GM19193 (cell line): ENCODE data around the gene ACOT11.

ENCODE experiments used
- POLR2A ChIP-seq: IDR thresholded peaks from 4 replicates; pipeline ENCODE4 v1.6.1; 2011; ENCODE audit not compliant: insufficient read depth, insufficient read length; ENCODE audit errors: extremely low read depth

The ACOT11 gene

DNA sequence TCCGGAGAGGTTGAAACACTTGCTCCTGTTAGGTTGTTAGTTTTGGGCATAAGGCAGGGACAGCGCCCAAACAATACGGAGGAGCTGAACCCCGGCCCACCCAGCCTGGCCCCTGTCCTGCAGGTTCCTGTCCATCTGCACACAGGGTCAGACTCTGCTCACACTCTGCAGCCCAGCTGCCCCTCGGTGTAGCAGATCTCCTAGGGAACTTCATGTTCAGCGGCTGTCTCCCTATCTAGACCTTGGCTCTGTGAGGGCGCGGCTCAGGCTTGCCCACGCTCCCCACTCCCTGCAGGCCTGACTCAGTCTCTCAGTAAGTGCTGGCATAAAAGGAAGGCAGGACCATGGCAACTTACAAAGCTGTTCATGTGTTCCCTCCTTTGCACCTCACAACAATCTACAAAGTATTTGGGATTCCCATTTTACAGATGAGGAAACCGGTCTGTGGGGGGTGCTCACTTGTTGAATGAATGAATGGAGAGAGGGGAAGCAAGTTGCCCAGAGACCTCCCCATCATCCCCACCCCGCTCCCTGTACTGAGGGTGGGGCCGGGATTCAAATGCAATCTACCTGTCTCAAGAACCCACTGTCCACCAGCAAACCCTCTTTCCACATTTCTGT lies 26.2 kb downstream of the ACOT11 start:
- TF ChIP-seq POLR2A: no peak

DNA sequence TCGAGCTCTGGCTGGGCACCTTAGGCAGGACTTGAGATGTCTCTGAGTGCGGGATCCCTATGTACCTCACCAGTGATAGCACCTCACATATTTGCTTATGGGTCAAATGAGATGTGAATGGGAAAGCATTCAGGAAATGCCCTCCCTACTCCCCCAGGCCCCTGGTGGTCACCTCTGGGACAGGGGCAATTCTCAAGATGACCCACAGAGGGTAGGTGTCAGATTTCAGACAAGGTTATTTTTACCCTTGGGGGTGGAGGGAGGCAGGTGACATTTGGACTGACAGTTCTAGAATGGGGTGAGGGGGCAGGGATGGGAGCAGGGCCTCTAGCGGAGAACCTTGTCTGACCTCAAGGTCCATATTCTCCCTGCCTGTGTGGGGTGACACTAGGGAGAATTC lies 27.1 kb downstream of the ACOT11 start:
- no peak for TF ChIP-seq POLR2A

DNA sequence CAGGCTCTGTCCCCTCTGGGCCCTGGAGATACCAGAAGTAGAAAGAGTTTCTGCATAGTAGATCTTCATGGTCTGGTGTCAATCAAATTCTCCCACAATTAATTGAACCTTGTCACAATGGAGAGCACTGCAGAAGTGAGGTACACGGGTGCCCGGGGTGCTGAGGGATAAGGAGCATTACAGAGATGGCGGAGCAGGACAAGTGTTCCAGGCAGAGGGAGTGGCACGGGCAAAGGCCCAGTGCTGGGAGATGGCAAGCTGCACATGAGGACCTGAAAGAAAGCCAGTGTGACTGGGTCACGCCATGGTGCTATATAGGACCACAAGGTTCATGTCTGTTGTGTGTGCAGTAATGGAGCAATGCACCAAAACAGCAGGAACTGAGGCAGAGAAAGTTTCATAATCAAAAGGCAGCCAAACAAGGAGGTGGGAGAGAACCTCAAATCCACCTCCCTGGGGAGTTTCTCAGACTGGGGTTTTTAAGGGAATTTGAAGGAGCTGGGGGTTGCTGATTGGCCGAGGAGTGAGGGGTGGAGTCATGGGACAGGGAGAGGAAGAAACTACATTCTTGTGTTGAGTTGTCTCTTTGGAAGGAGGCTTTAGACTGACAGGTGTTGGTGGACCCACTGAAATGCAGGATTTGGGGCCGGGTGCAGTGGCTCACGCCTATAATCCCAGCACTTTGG lies 27.7 kb downstream of the ACOT11 start:
- TF ChIP-seq POLR2A: no peak

DNA sequence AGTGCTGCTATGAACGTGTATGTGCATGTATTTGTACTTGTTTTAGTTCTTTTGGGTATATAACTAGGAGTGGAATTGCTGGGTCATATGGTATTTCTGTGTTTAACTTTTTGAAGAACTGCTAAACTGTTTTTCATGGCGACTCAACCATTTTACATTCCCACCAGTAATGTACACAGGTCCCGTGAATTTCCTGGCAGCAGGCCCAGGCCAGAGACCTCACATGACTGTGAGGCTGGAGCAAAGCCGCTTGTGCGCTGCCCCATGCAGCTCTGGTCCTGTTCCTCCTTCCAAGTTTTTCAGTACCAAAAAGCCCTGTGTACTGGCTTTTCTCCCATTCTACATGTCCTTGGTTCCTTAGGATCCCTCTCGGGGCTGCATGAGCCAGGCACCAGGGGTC lies 29.6 kb downstream of the ACOT11 start:
- TF ChIP-seq POLR2A: no peak

DNA sequence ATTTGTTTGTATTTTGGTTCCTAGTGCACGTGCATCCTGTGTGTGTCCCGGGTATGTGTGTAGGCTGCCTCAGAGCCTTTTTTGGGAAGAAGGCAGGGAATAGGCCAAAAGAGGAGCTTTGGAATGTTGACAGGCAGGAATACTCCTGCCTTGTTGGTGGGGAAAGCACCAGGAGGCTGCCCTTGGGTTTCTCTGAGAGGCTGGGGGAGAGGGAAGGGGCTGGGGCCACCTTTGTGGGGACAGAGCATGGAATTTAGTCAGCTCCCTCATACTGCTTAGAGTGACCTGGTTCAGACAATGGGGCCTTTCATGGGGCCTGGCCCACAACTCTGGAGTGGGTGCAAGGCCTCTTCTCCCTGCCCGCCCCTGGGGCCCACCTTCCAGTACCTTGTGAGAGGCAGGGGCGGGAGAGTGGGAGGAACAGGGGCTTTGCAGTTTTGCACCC lies 31.3 kb downstream of the ACOT11 start:
- no peak for TF ChIP-seq POLR2A

DNA sequence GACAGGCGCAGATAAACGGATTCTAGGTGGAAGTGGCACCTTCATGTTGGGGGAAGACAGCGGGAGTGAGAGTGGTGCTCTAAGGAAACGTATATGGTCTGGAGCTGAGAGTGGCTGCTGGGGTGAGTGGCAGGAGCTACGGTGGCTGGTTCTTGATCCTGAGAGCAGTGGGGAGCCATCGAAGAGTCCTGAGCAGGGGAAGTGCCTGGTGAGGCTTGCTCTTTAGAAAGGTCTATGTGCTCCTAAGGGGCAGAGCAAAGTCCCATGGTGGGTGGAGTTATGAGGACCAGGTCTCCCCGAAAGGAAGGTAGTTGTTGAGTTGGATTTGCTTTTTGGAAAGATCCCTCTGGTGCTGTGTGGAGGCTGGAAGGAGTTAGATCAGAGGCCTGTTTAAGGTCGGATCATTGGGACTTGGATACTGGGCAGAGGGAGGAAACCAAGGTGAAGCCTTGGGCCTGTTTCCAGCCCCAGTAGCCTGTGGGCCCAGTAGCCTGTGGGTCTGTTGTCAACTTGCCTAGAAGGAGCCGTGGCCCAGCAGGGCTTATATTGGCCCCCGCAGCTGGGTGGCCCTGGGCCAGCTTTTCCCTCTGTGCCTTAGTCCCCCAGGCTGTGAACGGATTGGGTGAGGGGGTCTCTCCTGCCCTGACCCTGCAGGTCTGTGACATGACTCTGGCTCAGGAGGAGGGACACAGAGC lies 33.0 kb downstream of the ACOT11 start:
- no peak for TF ChIP-seq POLR2A

DNA sequence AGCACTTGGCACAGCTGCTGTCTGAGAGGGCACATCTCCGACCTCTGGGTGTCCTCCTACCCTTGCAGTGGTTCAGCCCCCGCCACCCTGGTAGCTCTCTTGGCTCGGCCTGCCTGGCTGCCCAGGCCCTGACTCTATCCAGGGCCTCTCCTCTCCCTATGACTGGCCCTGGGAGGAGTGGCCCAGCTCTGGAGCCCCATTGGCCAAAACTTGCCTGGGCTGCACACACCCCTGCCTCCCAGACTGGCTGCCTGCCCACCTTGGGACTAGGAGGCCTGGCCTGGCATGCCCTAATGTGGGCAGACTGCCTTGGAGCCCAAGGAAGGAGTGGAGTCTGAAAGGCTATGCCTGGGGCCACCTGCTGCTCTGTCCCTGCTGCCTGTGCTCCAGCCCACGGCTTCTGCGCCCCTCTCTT lies 33.6 kb downstream of the ACOT11 start:
- TF ChIP-seq POLR2A: no peak

DNA sequence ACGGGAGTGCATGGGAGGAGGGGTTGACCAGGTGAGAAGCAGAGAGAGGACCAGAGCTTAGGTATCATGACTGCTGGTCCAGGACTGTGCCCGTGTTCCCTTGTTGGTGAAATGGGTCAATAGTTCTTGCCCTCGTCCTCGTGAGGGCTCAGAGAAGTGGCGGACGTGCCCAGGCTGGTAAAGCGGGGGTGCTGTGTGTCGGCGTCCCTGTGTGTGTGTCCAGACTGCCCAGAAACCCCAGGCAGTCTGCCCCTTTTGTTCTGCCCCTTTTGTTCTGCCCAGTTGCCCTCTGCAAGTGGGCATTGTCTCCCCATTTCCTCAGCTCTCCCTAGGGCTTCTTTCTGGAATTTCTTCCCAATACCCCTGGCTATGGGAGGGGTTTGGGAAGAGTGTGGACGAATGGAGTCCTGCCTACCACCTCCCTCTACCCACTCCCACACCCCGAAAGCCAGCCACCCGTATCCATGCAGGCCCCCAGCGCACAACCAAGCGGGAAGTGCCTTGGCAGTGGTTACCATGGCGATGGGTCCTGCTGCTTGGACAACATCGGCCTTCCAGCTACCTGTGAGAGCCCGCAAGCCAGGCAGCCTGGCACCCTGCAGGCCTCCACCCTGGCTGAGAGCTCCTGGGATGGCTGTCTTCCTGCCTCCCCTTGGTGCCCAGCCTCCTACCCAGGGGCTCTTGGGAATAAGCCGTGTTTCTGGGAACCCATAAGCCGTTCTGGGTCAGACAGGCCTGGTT lies 34.7 kb downstream of the ACOT11 start:
- no peak for TF ChIP-seq POLR2A

DNA sequence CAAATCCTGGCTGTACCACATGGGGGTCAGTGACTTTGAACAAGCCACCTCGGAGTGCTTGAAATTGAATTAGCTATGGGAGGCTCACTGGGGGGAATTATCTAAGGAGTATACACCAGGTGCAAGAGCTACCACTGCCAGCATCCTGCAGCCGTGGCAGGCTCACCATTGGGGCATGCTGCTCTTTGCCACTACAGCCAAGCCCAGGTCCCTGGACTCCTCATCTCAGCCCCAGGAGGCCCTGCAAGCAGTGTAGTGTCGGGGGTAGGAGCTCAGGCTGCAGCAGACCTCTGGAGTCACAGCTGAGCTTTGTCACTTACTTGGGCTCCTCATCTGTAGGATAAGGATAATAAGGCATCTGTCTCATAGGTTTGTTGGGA lies 35.3 kb downstream of the ACOT11 start:
- no peak for TF ChIP-seq POLR2A

DNA sequence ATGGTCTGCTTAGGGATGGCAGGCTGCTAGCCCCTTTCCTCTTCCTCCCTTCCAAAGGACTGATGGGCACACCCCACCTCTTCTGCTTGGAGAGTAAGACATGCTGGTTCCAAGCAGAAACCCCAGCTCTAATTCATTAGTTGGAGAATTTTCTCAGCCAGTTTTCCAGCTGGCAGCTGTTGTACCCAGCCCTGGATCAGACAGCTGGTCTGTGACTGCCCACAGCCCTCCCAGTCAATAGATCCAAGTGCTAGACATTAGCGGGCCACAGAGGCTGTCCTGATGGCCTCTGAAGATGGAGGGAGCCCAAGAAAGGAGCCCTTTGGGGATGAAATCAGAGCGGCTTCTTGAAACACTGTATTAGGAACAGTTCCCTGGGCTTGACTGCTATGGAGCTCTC lies 35.8 kb downstream of the ACOT11 start:
- no peak for TF ChIP-seq POLR2A

DNA sequence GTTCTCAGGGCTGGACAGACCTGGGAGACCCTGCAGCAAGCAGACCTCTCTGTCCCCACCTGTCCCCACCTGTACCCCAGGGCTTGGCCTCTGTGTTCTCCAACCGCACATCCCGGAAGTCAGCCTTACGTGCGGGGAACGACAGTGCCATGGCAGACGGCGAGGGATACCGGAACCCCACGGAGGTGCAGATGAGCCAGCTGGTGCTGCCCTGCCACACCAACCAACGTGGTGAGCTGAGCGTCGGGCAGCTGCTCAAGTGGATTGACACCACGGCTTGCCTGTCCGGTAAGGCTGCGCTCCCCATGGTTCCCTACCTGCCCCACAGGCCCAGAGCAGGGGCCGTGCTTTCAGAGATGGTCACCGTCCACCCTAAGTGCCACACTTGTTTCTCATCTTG lies 36.5 kb downstream of the ACOT11 start:
- TF ChIP-seq POLR2A: no peak

DNA sequence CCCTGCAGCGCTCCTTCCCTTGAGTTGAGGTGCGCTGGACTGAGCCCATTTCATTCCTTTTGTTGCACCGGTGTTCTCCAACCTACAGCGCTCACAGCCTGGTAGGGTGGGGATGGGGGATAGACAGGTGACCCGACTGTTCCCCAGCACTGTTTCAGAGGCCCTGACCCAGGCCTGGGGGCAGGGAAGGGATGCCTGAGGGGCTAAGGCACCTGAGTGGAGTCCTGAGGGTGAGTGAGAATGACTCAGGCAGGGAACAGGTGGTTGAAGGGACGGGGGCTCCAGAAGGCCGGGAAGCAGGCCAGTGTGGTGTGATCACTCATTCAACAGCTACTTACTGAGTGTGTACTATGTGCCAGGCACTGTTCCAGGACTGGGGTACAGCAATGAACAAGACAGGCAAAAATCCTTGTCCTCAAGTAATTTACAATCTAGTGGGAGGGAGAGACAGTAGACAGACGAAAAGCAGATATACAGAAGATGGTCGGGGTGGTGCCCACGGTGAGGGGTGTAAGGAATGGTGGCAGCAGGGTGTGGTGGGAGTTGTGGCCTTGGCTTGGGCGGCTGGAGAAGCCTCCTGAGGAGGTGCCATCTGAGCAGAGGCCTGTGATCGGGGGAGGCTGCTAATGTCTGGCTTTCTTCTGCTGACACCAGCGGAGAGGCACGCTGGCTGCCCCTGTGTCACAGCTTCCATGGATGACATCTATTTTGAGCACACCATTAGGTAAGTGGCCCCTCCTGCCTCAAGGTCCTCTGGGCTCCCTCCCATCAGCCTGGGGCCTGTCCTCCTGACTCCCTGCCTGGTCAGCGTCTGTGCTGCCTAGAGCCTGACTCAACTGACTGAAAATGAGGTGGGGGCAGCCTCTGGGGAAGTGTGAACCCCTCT lies 37.4 kb downstream of the ACOT11 start:
- no peak for TF ChIP-seq POLR2A

DNA sequence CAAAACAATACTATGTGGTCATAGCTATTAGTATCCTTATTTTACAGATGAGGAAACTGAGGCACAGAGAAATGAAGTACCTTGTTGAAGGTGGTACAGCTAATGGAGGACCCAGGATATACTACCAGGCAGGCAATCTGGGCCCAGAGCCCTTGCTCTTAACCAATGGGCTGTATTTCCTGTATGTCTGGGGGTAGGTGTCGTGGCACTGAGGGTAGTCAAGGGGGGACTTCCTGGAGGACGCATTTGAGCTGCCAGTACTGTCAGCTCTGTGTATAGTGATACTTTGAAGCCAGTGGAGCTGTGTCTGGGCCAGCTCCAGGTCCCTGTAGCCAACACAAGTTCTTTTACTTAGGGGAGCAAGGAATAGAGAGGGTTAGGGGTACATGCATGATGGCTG lies 40.3 kb downstream of the ACOT11 start:
- no peak for TF ChIP-seq POLR2A

DNA sequence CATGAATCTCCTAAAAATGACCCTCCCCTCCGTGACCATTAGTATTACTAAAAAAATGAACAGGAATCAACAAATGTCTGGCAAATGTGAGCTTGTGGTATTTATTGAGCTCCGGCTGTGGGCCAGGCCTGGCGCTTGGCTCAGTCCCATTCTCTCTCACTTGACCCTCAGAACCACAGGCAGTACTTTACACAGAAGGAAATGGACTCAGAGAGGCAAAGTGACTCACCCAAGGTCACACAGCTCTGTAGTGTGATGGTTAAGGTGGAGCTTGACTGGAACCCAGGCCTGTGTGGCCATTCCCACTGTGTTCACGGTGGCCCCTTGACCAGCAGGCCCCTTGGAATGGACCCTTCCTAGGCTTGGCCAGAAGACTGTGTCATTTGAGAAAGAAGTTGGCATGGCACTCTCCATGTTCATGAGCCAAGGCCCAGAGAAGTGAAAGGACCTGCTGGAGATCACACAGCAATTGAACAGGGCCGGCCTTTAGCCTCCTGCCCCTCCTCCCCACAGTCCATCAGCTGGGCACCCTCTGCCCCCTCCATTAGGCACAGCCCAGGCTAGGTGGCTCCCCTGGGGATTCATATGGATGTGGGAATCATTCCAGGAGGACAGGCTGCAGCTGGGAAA lies 43.2 kb downstream of the ACOT11 start:
- TF ChIP-seq POLR2A: no peak
